GM21825 (cell line): ENCODE measurements around the gene AHRR.
"Not testable (repeated sequence)": the region's sequence is repeated elsewhere in the genome, so short reads cannot be mapped to it uniquely, and the experiment has no call there.

Experiments used
- ATAC-seq: cut with Tn5 transposase; IDR thresholded peaks from one replicate; pipeline ENCODE4 v1.9.1; 2021; ENCODE audit warnings: mild to moderate bottlenecking, moderate library complexity; ENCODE audit not compliant: unreplicated experiment

The AHRR gene

DNA sequence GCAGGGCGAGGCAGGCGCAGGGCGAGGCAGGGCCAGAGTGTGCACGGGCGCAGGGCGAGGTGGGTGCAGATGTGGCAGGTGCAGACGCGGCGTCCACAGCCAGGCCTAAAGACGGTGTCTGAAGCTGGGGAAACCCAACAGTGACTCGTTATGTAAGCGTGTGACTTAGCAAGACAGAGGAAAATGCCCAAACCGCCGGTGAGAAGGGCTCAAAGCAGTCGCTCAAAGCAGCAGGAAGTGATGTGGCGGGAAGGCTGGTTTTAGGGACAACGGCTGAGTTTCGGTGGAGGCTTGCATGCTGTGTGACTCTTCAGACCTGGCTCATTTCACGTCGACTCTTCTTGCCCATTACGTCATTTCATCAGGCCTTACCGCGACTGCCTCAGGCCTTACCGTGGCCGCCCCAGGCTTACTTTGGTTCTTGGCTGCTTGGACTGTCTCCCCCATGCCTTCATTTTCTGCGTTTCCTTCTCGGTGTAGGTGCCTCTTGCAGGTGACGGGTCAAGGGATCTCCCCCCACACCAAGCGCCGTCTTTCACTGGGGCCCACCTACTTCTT is 71.0 kb downstream of the AHRR start:
- peak; percentile 84 for ATAC-seq

DNA sequence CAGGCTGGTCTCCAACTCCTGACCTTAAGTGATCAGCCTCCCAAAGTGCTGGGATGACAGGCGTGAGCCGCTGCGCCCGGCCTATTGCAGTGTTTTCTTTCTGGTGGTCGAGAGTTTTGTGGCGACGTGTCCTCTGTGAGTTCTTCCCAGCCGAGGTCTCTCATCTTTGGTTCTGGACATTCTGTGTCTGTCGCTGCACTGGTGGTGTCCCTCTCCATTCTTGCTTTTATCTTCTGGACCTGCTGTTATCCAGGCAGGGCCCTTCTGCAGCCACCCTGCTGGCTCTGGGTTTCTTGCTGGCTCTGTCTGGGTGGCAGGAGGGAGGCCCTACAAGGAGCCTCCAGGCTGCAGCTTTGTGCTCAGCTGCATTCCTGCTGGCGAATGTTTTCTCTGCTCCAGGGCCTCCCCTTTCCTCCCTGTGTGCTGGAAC is 72.3 kb downstream of the AHRR start:
- no peak for ATAC-seq

DNA sequence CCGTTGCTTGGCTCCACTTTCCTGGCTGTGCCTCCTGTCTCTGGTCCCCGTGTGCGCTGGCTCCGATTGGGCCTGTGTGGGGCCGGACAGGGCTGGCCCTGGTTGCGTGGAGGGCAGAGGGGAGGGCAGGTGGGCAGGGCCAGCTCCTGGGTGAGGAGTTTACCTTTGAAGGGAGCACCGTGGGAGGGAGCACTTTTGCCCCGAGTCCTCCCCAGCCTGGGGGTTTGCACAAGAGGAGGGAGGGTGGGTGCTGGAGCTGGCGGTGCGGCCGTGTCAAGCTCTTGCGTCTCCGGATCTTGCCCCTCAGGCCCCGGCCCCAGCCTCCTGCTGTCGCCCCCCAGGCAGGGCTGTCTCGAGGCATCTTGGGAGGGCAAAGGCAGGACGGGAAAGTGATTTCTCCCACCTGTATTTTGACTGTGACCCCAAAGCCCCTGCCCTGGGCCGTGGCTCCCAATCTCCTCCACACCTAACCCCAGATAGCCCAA is 73.2 kb downstream of the AHRR start:
- ATAC-seq, result no peak

DNA sequence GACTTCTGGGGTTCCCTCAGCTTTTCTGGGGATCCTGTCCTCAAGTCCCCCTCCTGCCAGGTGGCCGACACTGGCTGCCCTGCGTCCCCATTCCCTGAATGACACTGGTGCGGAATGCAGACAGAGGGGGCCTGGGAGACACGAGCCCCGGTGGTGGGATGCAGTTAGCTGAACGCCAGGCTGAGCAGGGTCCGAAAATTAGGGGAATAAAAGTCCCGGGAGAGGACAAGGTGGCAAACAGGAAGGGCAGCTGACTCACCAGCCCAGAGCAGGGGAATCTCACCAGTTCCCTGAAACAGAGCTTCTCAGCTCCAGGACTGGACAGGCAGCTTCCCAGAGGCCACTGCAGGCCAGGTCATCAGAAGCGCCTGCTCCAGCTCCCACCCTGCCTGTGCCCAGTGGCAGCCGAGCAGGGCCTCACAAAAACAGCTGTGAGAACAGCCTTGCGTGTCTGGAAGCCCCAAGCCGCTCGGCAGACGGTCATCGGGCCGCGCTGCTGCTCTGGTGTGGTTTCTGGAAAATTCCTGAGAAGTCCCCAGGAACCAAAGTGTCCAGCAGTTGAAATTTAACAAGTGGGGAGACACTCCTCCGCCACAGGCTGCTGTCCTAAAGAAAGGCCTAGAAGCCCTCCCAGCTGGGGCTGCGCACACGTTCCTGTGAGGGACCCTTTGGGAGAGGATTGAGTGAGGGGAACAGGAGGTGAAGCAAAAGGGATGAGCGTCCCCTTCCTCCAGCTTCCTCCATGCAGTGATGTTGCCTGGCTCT is 73.8 kb downstream of the AHRR start:
- ATAC-seq, result no peak

DNA sequence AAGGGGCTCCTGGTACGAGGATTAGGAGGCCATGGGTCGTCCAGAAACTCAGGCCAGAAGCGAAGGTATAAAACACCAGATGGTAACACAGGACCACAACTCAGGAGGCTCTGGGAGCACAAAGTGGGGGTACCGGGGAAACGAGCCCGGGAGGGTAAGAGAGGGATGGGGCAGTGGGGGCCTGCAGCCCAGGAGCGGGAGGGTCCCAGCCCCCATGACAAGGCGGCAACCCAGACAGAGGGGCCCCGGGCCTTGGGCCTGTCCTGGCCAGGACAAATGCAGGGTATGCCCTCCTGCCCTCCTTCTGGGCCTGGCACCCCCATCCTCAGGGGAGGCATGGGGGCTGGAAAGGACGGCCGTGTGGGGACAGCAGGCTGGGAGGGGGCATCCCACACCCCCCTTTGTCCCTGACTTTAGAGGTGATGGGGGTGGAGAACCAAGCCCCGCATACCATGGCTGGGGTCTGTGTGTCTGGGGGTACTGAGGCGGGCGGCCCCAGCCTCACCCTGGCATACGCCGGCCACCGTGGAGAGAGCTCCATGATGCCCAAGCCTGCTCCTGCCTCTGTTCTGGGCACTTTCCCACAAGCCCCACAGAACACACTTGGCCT is 74.5 kb downstream of the AHRR start:
- no peak for ATAC-seq

DNA sequence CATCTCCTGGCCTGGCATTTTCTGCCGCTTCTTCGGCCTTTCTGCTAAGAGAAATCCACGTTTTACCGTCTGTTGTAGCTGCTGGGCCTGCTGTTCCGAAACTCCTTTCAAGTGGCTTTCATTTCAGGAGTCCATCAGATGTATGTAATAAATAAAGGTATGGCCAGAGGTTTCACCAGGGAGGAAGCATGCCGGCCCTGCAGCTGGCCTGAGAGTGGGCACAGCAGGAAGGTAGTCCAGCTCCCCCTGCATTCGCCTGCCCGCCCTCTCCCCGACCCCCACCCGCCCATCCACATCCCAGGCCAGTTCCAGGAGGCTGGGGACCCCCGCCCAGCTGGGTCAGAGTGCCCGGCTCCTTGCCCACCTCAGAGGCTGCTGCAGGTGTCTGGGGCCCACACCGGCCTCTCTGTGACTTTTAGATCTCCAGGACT is 75.0 kb downstream of the AHRR start:
- ATAC-seq, result no peak

DNA sequence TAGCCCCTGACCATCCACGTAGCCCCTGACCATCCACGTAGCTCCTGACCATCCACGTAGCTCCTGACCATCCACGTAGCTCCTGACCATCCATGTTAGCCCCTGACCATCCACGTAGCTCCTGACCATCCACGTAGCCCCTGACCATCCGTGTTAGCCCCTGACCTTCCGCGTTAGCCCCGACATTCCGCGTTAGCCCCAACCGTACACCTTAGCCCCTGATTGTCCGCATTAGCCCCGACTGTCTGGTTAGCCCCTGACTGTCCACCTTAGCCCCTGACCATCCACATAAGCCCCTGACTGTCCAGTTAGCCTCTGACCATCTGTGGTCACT is 76.6 kb downstream of the AHRR start:
- ATAC-seq, result not testable (repeated sequence)

DNA sequence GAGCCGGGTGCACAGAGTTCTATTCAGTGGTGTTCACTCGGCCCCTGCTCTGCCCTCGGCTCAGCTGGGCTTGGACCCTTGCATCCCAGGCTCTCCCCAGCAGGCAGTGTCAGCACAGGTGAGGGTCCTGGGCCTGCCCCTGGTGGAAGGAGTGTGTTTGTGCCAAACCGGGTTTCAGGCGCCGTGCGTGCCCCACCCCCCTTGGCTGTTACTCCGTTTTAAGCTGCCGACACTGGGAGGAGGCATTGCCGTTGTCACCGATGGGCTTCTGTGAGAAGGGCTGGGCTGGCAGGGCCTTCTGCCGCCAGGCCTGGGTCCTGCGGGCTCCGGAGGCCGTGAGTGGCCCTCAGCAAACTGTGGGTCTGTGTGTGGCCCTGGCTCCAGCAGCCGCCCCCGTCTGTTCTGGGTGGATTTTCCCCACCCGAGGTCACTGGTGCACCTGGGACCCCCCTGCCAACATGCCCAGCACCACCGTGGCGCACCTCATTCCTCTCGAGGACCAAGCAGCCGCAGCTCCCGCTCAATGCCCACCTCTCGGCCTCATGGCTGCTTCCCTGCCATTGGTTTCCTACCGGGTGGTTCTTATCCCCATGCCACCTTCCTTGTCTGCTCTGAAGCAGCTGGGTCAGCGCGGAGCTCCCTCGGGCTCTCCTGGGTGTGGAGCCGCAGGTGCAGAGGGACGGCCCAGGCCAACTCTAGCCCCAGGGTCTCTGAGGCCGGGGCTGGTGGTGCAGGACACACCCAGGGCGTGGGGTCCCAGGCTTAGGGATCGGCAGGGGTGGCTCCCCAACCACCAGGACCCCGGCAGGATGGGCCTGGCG is 77.2 kb downstream of the AHRR start:
- ATAC-seq, result no peak

DNA sequence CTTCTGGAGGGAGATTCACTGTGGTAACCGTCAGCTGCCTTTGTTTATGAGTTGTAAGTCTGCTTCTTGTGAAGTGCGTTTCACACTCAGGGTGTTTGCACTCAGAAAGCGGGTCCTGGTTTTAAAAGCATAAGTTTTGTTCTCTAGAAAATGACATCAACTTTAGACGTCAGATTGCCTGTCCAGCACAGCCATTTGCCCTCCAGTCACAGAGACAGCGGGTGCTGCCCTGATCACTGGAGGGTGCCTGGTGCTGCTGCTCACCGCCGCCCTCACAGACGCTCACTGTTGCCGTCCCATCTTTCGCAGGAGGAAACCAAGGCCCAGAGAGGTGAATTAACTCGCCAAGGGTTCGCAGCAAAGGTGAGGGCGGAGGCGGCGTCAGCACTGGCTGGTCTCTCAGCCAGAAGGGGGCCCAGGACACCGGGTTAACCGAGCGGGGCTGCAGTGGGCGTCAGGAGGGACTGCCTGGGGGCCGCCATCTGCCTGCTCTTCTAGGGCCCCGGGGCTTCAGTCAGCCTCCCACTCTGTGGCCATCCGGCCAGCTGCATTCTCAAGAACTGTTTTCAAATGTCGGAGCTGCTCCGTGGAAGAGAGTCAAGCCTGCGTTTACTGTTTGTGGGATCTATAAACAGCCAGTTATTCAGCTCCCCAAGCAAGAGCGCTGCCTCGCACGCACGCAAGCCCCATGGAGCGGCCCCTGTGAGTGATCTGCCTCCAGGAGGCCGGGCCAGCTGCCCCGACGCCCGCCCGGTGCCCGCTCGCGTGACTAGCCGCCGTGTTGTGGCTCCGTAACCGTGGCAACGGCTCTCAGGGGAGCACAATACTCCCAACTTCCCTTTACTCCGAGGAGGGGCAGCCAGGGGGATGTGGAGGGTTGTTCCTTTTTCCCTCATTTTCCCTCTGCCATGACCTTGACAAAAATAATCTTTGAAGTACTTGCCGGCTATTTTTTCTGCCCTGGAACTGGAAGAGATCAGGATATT is 78.1 kb downstream of the AHRR start:
- ATAC-seq, result peak; percentile 73

DNA sequence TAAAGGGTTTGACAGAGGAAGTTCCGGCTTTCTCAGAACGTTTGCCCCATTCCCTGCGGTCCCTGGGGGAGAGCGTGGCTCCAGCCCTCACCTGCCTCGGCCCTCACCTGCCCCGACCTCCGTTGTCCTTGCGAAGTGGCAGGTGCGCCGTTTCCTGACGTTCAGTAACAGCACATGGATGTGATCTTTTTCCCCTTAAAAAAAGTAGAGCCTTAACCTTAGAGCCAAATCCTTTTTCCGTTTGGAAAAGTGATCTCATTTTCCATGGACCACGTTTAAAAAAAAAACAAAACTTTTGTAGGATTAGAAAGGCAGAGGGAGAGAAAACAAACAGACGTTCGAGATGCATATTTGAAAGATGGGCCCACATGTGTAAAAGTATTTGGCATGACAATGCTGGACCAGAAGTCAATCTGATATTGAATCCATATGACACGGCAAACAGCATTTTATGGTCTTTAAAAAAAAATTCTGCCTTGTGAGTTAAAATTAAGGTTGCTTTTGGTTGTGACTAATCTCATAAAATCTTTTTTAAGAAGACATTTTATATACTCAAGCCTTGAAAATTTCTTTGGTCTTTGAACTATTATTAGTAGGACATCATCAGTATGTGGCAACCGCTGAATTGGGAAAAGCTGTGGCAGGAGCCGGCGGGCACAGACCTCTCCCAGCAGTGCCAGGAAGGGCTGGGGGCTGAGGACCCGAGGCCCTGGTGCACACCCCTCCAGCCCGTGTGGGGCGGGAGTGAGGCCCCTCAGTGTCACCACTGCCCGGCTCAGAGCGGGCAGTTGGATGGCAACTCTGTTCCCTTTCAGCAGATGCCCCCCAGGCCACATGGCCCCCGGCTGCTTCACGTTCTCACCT is 79.0 kb downstream of the AHRR start:
- ATAC-seq, result no peak

DNA sequence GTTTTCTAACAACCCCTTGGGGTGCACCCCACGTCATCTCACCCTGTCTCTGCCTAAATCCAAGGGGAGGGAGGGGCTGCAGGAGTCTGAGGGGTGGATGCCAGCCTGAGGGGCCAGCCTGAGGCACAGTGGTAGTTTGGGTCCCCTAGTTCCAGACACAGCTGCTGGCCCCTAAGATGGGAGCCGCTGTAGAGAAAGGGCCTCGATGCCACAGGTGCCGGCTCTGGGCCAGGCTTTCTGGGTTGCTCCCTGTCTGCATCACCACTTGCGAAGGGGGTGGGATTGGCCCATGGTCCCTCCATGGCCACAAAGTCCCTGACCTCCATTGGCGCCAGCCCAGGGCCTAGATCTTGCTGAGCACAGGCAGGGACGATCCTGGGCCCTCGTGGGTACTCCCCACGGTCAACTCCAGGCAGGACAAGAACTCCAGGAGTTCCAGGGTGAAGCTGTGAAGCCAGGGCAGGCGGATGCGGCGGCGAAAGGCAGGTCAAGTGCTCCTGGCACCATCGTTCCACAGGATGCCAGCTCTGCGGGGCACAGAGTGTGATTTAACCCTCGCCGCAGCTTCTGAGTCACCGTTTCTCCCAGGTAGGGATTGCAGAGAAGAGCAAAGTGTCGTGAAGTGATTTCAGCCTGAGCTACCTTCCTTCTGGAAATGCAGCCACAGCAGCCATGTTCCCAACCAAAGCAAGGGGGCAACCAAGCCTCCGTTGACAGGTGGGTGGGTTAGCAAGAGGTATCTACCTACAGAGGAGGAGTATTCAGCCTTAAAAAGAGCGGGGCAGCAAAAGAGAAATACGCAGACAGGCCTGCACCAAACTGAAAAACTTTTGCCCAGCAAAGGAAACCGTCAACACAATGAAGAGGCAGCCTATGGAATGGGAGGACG is 79.9 kb downstream of the AHRR start:
- ATAC-seq, result no peak

DNA sequence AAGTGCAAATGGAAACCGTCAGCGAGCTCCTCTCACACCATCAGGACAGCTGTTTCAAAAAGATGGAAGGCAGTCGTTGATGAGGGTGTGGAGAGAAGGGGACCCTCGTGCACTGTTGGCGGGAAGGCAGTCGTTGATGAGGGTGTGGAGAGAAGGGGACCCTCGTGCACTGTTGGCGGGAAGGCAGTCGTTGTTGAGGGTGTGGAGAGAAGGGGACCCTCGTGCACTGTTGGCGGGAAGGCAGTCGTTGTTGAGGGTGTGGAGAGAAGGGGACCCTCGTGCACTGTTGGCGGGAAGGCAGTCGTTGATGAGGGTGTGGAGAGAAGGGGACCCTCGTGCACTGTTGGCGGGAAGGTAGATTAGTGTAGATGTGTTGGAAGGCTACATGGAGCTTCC is 80.7 kb downstream of the AHRR start:
- ATAC-seq, result not testable (repeated sequence)

DNA sequence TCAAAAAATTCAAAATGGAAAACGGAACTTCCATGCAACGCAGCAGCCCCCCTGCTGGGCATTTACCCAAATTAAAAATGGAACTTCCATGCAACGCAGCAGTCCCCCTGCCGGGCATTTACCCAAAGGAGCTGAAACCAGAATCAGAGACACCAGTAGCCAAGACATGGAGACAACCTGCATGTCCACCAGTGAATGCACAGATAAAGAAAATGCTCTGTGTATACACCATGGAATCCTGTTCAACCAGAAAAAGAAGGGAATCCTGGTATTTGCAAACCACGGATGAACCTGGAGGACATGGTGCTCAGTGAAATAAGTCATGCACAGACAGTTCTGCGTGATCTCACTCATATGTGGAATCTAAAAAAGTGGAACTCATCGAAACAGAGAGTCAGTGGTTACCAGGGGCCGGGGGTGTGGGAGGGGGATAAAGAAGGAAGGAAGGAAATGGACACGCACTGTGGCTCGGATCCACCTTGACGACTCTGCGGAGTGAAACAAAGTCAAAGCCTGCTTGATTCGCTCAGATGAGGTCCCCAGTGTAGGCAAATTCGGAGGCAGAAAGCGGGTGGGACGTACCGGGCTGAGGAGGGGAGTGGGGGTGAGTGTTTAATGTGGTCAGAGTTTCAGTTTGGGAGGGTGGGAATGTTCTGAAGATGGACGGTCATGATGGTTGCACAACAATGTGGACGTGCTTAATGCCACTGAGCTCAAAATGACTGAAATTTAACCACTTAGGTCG is 81.3 kb downstream of the AHRR start:
- peak; percentile 58 for ATAC-seq

DNA sequence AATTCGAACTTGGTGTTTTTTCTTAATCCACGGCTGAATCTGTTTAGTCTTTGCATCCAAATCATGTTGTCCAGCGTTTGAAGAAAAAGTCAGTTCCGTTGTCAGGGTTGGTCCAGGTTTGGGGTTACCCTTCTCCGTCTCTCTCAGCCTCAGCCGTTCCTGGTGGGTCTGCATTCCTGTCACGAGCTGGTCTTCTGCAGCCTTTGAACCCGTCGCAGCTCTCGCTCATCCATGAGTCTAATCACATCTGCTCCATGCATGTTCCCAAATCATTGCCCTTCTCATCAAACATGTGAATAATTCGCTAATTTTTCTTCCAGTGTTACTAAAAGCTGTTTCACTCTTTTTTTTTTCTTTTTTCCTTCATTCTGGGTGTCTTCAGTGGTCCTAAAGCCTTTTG is 82.5 kb downstream of the AHRR start:
- ATAC-seq, result no peak

DNA sequence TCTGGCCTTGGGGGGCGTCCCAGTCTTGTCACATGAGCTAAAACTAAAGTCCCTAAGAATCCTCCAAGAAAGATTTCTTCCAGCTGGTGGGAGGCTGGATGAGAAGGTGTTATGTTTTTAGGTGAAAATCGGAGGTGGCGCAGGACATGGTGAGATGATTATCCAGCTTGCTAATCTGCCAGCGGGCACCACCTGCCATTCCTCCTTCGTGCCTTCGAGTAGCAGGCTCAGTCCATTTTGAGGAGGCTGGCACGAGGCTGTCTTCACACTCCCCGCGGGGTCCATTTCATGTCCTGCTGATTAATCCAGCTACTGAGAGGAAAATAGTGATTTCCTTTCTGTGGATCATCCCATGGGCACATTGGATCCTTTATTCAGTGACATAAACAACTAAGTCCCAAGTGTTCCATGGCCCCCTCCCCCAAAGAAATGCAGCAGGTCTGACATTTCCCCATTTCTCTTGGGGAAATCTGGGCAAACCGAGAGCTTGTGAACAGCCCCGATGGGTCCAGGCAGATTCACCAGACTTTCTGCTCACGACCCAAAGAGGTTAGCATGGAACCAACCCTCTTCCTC is 83.2 kb downstream of the AHRR start:
- no peak for ATAC-seq

DNA sequence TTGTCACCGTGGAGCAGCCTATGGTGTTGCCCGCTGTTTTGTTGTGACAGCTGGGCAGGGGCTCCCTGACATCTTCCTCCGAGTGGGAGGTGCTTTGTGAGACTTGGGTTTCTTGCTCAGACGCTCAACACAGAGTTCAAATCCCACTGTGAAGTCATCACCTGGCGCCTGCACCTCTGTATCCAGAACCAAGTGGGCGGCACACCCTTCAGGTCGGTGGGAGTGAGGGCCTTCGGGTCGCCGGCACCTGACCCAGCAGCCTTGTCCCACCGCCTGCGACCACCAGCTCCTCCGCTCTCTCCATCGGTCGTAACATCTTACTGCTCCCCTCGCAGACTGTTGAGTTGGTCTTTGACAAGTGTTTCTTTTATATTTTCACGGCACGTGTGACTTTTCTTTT is 83.9 kb downstream of the AHRR start:
- ATAC-seq, result no peak

DNA sequence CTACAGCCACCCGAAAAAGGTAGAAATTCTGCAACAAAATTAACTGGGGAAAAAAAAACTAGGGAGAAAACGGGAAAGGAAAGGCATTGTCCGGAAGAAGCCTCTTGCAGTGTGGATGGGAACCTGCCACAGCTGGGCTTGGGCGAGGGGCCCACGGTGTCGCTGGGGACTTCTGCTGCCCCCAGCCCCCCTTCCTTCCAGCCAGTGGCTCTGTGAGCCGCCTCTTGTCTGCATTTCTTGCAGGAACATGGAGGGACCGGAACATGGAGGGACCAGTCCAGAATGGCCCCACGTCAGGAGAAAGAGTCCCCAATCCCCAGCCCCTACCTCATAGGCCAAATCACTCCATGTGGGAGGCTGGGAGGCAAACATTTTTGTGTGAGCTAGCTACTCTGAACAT is 84.5 kb downstream of the AHRR start:
- no peak for ATAC-seq
